GM12872 (cell line): ENCODE data around the gene PNKD.

Experiments used
- TF ChIP-seq, protein P1 (sequence below): IDR thresholded peaks from 3 replicates; pipeline ENCODE4 v1.5.1; 2011; ENCODE audit warnings: low read depth, mild to moderate bottlenecking, low read length, moderate library complexity; ENCODE audit not compliant: insufficient read depth

Gene PNKD

DNA sequence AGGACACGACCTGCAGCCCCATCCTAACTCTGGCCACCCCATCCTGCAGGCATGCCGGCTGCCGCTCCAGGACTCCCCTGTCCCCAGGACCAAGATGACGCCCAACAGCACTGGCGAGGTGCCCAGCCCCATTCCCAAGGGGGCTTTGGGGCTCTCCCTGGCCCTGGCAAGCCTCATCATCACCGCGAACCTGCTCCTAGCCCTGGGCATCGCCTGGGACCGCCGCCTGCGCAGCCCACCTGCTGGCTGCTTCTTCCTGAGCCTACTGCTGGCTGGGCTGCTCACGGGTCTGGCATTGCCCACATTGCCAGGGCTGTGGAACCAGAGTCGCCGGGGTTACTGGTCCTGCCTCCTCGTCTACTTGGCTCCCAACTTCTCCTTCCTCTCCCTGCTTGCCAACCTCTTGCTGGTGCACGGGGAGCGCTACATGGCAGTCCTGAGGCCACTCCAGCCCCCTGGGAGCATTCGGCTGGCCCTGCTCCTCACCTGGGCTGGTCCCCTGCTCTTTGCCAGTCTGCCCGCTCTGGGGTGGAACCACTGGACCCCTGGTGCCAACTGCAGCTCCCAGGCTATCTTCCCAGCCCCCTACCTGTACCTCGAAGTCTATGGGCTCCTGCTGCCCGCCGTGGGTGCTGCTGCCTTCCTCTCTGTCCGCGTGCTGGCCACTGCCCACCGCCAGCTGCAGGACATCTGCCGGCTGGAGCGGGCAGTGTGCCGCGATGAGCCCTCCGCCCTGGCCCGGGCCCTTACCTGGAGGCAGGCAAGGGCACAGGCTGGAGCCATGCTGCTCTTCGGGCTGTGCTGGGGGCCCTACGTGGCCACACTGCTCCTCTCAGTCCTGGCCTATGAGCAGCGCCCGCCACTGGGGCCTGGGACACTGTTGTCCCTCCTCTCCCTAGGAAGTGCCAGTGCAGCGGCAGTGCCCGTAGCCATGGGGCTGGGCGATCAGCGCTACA, 7.4 kb upstream of the PNKD start:
- TF ChIP-seq, protein P1, sequence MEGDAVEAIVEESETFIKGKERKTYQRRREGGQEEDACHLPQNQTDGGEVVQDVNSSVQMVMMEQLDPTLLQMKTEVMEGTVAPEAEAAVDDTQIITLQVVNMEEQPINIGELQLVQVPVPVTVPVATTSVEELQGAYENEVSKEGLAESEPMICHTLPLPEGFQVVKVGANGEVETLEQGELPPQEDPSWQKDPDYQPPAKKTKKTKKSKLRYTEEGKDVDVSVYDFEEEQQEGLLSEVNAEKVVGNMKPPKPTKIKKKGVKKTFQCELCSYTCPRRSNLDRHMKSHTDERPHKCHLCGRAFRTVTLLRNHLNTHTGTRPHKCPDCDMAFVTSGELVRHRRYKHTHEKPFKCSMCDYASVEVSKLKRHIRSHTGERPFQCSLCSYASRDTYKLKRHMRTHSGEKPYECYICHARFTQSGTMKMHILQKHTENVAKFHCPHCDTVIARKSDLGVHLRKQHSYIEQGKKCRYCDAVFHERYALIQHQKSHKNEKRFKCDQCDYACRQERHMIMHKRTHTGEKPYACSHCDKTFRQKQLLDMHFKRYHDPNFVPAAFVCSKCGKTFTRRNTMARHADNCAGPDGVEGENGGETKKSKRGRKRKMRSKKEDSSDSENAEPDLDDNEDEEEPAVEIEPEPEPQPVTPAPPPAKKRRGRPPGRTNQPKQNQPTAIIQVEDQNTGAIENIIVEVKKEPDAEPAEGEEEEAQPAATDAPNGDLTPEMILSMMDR: no peak

DNA sequence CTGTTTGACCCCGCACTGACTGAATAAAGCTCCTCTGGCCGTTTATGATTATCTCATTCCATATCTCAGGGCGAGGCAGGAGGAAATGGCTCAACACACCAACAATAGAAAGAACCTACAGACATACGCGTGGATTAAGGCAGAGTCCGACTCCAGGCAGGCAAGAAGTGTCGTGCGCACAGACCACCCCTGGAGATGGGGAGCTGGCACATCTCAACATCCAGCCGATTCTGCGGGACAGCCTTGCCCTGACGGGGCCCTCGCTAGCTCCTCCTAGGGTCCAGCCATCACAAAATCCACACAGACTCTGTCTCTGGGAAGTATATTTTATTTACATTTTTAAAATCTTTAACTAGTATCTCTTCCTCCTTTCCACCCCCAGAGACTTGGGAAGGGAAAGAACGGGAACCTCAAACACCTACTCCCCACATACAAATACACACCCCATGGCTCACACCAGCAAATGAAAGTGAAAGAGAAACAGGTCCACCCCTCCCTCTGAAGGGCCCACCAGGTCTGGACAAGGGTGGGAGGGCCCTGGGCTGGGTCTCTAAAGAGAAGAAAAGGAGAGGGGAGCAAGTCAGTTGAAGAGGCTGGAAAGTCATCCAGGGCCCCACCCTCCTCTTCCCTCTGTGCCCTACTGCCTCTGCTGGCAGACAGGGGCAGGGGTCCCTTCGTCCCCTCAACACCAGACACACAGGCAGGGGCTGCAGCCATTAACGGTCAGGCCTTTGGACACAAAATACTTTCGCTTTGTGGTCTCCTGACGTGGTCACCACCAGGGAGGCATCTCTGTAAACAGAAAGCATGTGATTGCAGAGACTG, 6.3 kb upstream of the PNKD start:
- TF ChIP-seq, protein P1: no peak

DNA sequence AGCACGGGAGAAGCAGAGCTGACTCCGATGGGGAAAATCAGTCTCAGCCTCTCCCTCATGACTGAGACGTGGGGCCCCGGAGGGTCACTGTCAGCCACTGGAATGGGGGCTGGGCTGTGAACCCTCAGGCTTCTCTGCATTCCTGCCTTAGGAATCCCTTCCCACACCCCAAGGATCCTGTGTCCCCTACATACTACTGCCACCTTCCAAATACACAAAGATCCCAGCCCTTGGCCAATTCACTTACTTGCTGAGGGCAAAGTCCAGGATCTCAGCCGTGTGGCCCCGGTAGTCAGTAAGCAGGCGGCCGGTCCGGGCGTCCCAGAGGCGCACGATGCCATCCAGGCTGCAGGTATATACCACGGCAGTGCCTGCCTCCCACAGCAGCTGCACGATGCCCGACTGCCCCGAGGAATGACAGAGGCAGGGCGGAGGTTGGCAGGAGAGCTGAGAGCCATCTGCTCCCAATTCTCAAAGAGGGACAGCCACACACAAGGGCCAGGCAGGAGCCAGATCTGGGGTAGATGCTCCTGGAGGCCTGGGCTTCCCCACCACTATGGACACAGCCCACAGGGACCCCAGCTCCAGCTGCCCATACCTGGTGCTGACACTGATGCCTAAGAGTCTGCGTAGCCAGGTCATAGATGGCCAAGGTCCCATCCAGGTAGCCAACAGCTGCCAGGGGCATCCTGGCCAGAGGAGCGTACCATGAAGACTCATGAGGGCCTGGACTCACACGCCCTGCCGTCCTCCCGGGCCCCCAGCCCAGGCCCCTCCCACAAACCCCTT, 5.4 kb upstream of the PNKD start:
- TF ChIP-seq, protein P1: no peak

DNA sequence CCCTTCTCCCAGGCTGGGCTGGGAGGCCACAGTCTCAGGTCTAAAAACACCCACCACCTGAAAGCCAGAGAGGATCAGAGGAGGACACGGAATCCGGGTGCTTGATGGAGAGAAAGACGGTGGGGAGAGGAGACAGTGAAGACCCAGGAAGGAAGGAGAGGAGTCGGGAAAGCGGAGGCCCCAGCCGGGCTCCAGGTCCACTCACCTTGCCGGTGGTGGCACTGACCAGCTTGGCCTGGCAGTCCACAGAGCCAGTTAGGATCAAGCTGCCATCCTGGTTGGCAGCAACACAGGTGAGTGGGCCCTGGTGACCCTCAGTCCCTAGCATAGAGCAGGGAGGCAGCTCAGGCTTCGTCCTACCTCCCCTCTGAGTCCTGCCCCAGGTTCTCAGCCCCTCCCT, 4.7 kb upstream of the PNKD start:
- TF ChIP-seq, protein P1: no peak

DNA sequence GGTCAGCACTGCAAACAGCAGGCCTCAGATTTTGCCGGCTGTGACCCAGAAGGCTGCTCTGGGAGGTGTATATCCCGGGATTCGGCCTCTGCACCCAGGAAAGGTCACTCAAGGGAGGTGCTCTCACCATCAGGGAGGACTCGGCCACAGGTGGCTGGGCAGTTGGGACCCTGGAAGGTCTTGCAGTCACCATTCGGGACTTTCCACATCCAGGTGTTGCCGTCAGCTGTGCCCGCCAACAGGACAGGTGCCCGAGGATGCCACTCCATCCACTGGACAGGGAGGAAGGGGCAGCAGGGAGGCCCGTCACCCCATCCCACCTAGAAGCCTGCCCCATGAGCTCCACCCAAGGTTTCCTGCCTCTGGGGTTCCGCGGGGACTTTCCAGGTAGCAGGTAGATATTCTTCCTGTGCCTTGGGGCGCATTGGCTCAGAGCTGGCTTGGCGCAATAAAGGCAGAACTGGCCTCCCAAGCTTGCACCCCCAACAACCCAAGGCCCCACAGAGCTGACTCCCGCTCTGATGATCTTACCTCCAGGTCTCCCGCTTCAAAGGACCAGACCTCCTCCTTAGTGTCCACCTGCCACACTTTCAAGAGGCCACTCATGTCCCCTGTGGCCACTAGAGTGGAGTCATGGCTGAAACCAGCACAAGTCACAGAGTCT, 3.9 kb upstream of the PNKD start:
- TF ChIP-seq, protein P1: no peak

DNA sequence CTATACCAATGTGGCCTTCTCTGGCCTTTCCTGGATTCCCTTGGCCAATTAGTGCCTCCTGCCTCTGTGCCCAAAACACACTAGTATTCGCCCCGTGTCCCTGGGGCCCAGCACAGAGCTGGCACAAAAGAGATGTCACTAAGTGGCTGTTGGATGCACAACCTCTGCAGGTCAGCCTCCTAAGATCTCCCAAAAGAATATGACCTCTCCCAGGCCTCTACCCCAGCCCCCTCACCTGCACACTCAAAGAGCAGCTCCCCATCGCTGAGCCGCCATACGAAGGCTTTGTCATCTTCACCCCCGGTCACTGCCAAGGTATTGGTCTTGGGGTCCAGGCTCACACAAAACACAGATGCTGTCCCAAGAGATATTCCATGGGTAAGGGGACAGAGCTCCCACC, 3.1 kb upstream of the PNKD start:
- TF ChIP-seq, protein P1: no peak
